ENCODE results near the gene PSD4.

GRCh38 chr2:113169586-113169985, 4.2 kb upstream of the PSD4 start:
- TF ChIP-seq CTCF (IDR thresholded peaks at IDR 0.05; ENCODE audit: control extremely low read depth in 1 of 3, insufficient read depth in 1 of 3, low read depth in 1 of 3, low read length in 3 of 3), result no peak
- no peak for TF ChIP-seq POLR2A (IDR thresholded peaks at IDR 0.05; ENCODE audit: control extremely low read depth in 1 of 2, low read depth in 2 of 2, low read length in 2 of 2)
- TF ChIP-seq JUN (IDR thresholded peaks at IDR 0.05; ENCODE audit: low read depth, low read length), result no peak
- TF ChIP-seq EZH2 (IDR thresholded peaks at IDR 0.05; ENCODE audit: low read depth, low read length, severe bottlenecking), result no peak
- no peak for TF ChIP-seq TAF7 (optimal IDR thresholded peaks at IDR 0.05; ENCODE audit: borderline replicate concordance, low read depth, low read length)
- no peak for TF ChIP-seq ATF2 (IDR thresholded peaks at IDR 0.05; ENCODE audit: low read length)
- TF ChIP-seq RAD21 (IDR thresholded peaks at IDR 0.05 in 1 of 2, conservative IDR thresholded peaks at IDR 0.05 in 1 of 2; ENCODE audit: low read depth in 2 of 2, low read length in 2 of 2), result no peak
- TF ChIP-seq MAFK (IDR thresholded peaks at IDR 0.05; ENCODE audit: low read depth, low read length), result no peak
- no peak for TF ChIP-seq POLR2AphosphoS5 (IDR thresholded peaks at IDR 0.05; ENCODE audit: low read depth, low read length)
- no peak for TF ChIP-seq USF2 (IDR thresholded peaks at IDR 0.05; ENCODE audit: low read length)
- no peak for TF ChIP-seq KDM4A (IDR thresholded peaks at IDR 0.05; ENCODE audit: low read depth, low read length, severe bottlenecking)
- no peak for TF ChIP-seq BRCA1 (IDR thresholded peaks at IDR 0.05; ENCODE audit: low read depth, low read length)
